NCI-H2196 treated with DMSO at 0.1 percent for 48 hours (cell line): Measurements from ENCODE around the gene ZMYND8.
"Not testable (repeated sequence)": the region's sequence is repeated elsewhere in the genome, so short reads cannot be mapped to it uniquely, and the experiment has no call there.

Source experiments
- DNase-seq: peaks from one replicate; lab custom pipeline; 2025; ENCODE audit not compliant: unreplicated experiment; lab: John Stamatoyannopoulos, UW

The ZMYND8 gene

GRCh38 chr20:47271046-47271615, 85.4 kb downstream of the ZMYND8 start:
- DNase-seq = no peak

GRCh38 chr20:47269309-47270165, 87.0 kb downstream of the ZMYND8 start:
- no peak for DNase-seq

- DNase-seq = no peak
These were observed 88.9 kb downstream of the ZMYND8 start for GRCh38 chr20:47267621-47268020.

GRCh38 chr20:47266847-47267515, 89.5 kb downstream of the ZMYND8 start:
- DNase-seq = no peak

- no peak for DNase-seq
These were observed 90.5 kb downstream of the ZMYND8 start for GRCh38 chr20:47265984-47266383.

GRCh38 chr20:47265214-47265613, 91.3 kb downstream of the ZMYND8 start:
- DNase-seq = no peak

GRCh38 chr20:47264137-47264769, 92.2 kb downstream of the ZMYND8 start:
- not testable (repeated sequence) for DNase-seq

- DNase-seq = no peak
These were observed 92.9 kb downstream of the ZMYND8 start for GRCh38 chr20:47263465-47264084.

GRCh38 chr20:47263080-47263464, 93.4 kb downstream of the ZMYND8 start:
- DNase-seq = no peak

GRCh38 chr20:47262365-47263013, 94.0 kb downstream of the ZMYND8 start:
- no peak for DNase-seq

GRCh38 chr20:47262008-47262364, 94.5 kb downstream of the ZMYND8 start:
- DNase-seq = no peak

- DNase-seq = not testable (repeated sequence)
These were observed 95.2 kb downstream of the ZMYND8 start for GRCh38 chr20:47261161-47261774.

GRCh38 chr20:47260540-47261126, 95.9 kb downstream of the ZMYND8 start:
- not testable (repeated sequence) for DNase-seq

GRCh38 chr20:47258745-47259695, 97.5 kb downstream of the ZMYND8 start:
- DNase-seq = no peak

GRCh38 chr20:47257771-47258170, 98.7 kb downstream of the ZMYND8 start:
- no peak for DNase-seq

- DNase-seq = no peak
These were observed 99.2 kb downstream of the ZMYND8 start for GRCh38 chr20:47257256-47257655.

GRCh38 chr20:47256668-47257236, 99.7 kb downstream of the ZMYND8 start:
- DNase-seq = no peak

- DNase-seq = no peak
These were observed 102.6 kb downstream of the ZMYND8 start for GRCh38 chr20:47253872-47254271.
